ENCODE measurements around the gene TUSC2. TPM values are rescaled to one million over a fixed set of nuclear protein-coding genes. Genes with fewer than 3 reads are reported as not detected.

Gene TUSC2
- total RNA-seq, 1 experiment from 2014 or later = 17.6 TPM

- DNase-seq (ENCODE audit: extremely low read depth, low read depth) = no peak
Observed at GRCh38 chr3:50338965-50339364, 10.9 kb upstream of the TUSC2 start.

DNA sequence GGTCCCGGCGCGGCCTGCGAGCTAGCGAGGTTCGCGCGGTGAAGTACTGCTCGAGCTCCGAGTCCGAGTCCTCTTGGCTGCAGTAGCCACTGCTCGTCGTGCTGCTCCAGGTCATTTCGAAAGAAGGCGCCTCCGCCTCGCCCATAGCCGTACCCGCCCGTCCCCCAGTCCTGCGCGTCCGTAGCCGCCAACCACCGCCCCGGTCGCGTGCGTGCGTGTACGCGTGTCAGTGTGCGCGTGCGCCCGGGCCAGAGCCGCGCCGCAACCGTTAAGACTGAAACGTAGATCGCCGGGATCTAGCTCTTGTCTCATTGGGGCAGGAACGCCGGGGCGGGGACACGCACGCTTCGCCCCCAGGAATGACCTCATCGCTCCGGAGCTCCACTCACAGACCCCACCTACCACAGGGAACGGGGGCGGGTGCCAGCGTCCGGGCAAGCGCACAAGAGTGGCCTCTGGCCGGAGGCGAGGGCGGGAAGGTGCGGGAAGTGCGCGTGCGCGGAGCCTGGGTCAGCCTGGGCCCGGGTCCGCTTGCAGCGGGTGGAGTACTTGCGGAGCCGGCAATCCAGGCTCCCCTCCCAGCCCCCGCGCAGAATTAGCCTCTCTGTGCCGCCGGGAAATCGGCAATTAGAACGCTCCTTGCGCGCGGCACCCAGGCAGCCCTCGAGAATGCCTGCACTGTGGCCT is 9.3 kb upstream of the TUSC2 start:
- peak; percentile 97 for DNase-seq (ENCODE audit: extremely low read depth, low read depth)

- DNase-seq (ENCODE audit: extremely low read depth, low read depth) = no peak
Observed at GRCh38 chr3:50336452-50337174, 8.6 kb upstream of the TUSC2 start.

- DNase-seq (ENCODE audit: extremely low read depth, low read depth) = no peak
Observed at GRCh38 chr3:50334339-50335075, 6.5 kb upstream of the TUSC2 start.

DNA sequence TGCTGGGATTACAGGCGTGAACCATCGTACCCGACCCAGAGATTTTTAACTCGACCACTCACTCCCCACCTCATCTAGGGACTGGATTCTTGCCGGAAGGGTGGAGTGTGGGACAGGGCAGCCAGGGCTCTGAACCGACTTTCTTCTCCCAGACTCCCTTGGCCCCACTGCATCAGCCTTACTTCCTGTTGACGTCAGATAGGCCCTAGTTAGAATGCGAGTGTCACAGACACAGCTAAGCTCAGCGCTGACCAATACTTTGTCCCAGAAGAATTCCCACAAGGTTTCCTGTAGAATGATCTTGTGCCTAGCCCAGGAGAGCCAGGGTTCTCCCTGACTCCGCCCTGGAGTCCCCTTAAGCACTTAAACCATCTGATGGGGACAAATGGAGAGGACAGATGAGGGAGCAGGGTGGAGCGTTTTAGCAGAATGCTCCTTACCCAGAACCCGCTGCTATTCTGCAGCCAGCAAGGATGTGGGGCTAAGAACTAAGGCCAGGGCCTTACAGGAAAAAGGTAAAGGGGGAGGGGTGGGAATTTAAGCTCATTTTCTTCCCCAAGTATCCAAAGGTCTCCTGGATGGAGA is 5.8 kb upstream of the TUSC2 start:
- peak; percentile 81 for DNase-seq (ENCODE audit: extremely low read depth, low read depth)

DNA sequence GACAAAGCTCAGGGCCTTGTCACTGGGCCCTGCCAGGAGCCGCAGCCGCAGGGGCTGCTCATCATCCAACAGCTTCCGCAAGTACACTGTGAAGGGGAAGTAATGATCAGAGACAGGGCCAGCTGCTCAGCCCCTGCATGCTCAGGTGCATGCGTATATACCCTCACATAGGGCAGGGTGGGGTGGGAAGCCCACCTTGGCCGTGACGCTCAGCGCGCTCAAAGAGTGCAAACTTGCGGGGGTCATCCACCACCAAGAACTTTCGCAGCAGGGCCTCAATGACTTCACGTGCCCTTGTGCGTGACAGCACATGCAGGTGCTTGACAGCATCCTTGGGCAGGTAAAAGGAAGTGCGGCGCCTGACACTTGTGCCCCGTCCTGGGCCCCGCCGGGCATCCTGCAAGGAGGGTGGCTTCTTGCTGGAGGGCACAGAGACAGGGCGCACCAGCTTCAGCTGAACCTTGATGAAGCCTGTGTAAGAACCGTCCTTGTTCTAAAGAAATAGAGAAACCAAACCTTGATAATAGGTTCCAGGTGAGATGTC is 3.4 kb upstream of the TUSC2 start:
- DNase-seq (ENCODE audit: extremely low read depth, low read depth) = no peak

GRCh38 chr3:50330330-50330729 is 2.3 kb upstream of the TUSC2 start:
- no peak for DNase-seq (ENCODE audit: extremely low read depth, low read depth)

DNA sequence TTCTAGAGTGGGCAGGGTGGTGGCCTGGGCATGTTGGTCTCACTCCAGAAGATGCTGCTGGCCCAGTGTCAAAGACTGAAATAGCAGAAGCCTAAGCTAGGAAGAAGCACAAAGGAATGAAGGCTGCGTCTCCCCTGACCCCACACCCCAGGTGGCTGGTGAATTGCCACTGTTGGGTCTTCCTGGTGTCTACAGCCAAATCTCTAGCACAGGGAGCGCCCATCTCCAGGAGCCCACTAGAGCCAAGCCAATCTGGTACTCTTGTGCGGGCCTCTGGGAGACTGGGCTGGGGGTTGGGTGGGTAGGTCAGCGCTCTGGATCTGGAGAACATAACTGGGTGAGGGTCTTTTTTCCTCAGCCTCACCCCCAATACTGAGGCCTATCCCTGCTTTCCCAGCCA is 894 bp downstream of the TUSC2 start:
- no peak for DNase-seq (ENCODE audit: extremely low read depth, low read depth)

GRCh38 chr3:50326182-50326541 is 1.9 kb downstream of the TUSC2 start:
- DNase-seq (ENCODE audit: extremely low read depth, low read depth) = no peak

DNA sequence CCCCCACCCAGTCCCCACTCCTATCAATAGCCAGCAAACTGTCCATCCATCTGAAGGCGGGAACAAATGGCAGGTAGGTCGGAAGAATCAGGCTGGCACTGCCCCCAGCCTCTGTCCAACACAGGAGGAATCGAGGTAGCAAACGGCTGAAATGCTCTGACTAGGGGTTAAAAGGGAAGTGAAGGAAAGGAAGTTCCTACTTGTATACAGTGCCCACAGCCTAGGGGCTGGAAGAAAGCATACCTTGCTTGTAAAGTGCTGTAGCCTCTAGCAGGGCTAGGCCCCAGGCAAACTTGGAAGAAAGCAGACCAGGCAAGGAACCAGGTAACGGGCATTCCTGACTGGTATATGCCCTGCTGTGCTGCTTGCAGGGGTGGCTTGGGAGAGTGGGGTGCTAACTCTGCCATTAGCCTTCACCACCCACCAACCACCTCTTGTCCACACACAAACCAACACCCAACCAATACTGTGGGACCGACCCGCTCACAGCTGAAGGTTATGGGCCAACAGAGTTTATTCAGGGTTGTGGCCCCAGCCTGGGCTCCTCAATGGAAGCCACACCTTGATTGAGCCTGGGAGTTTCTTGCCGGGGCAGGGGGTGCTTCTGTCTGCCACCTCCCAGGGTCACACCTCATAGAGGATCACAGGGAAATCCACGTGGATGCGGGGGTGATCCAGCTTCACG is 2.4 kb downstream of the TUSC2 start:
- no peak for DNase-seq (ENCODE audit: extremely low read depth, low read depth)

DNA sequence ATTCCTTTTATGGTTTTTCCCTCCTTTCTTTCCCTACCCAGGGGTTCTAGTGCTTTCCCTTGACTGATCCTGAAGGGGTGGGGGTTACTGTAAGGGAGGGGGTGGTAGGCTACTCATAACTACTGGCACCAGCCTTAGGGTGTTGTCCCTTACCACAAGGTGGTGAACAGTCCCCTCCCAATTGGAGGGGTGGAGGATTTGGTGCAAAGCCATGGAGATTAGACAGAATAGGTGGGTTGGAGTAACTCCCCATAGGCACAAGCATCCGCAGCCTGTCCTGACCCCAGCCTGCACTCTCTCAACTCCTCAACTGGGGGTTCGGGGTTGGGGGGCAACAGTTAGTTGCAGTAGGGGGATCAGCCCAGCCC is 2.9 kb downstream of the TUSC2 start:
- DNase-seq (ENCODE audit: extremely low read depth, low read depth) = no peak

DNA sequence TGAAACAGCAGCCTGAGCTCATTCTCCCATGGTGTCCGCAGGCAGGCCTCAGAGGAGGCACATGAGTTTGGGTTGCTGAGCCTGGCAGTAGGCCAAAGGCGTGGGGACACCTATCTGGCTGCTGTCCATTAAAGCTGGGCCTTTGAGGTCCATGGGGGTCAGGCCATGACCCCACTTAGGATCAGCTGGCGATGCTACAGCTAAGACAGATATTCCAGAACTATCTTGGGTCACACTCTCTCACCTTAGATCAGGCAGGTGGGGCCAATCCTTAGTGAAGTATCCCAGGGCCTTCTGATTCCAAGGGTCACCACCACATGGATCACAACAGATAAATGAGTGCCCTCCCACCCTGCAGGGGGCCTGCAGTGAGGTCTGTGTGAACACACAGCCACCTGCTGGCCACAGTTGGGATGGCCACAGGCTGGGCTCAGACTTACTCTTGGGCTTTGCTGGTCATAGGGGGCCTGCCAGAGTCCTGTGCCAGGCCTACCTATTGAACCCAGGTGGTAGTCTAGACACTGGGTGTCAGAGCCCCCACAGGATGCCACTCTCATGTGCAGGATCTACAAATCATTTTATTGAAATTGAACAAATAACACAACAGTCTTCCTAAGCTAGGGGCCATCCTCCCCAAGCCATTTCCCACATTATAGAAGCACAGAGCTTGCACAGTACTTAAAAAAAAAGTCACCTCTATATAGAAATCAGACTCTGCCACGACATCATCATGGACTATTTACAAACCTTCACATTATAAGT is 3.5 kb downstream of the TUSC2 start:
- peak; percentile 54 for DNase-seq (ENCODE audit: extremely low read depth, low read depth)

DNA sequence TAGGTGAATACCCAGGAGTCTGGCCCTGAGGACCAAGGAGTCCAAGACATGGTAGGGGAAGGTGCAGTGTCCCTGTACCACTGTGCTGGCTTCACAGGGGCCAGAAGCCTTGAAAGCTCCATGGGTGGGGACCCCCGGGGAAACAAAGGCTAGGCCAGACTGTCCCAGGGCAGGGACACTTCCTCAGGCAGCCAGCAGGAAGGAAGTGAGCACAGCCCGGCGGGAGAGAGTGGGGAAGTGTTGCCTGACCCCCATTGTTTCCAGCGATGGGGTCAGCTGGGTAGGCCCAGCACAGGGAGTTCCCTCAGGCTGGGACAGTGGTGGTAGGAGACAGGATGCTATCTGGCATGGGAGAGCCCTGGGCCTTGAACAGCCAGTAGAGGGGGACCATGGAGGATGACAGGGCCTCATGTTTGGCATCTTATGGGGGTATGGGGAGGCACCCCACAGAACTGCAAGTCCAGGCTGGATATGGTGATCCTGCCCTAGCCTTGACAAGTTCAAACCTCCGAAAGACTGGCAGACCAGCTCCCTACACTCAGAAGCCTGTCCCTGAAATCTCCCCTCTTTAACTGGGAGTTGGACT is 4.3 kb downstream of the TUSC2 start:
- no peak for DNase-seq (ENCODE audit: extremely low read depth, low read depth)

- DNase-seq (ENCODE audit: extremely low read depth, low read depth) = no peak
Observed at GRCh38 chr3:50323092-50323600, 4.9 kb downstream of the TUSC2 start.

DNA sequence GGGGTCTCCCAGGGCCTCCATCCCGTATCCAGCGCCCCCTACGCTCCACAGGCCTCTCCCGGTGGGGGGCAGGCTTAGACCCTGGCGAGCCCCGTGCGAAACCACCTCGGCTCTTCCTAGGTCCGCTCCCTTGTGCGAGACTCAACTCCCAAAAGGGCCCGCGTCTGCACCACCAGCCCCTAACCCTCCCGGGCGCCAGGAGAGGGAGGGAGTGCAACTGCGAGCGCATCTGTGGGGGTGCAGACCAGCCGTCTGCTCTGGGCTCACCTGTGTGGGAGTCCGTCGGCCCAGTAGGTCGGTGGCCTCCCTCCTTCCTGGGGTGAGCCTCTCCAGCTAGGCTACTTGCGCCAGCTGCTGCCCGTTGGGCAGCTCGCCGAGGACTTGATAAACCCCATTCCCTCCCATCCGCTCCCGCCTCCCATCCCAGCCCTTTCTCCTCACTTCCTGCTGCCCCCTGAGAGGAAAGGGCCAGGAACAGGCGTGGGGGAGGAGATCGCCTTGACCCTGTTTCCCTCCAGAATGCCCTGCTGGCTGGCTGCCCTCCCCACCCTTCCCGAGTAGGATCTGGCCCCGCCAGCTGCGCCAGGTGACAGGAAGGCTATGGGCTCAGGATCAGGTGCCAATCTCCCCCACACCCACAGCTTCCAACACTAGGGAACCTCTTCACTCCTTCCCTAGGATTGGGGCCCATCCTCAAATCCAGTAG is 5.5 kb downstream of the TUSC2 start, which contains the start of gene HYAL2:
TSS of gene HYAL2 (minus strand) at position 360 of the 706 bp plus-strand sequence. CDS start 2,256 bp downstream, outside the sequence.
- no peak for DNase-seq (ENCODE audit: extremely low read depth, low read depth)

DNA sequence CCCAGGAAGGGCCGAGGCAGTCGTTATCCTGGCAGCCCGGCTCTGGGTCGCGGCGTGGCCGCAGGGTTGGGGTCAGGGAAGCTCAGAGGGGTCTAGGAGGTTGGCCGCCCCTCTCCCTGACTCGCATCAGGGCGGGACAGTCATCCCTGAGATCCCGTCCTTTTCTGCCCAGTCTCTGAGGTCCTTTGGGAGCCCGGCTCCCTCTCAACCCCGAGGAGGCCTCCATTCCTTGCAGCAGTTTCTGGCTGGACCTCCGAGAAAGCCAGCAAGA is 6.0 kb downstream of the TUSC2 start:
- no peak for DNase-seq (ENCODE audit: extremely low read depth, low read depth)

DNA sequence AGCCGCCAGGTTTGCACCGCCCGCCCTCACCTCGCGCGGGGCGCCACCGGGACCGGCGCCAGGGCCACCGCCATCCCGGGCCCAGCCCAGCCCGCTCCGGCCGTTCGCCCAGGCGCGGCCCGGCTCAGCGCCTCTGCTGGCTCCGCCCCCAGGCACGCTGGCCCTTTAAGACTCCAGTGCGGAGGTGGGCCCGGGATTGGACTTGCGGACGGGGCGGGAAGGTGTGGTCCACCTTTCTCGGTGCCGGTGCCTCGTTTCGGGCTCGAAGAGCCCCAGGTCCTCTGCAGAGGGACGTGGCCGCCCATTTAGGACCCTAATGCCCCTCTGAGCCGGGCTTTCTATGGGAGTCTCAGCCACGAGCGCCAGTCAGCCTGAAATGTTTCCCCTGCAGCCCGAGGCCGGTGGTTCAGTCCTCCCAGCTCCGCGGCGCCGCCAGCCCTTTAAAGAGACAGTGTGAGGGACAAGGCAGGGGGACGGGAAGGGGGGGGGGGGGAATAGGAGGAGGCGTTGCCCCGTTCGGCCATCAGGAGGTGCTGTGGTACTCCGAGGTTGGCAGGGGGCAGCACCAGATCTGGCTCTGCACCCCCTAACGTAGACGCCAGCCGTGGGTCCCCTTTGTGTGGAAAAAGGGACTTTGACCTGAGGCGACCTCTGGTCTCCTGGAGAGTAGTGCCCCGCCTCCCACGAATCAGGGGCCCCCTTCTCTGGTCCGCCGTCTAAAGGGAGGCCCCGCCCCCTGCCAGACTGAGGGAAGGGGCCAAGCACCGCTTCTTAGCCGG is 6.5 kb downstream of the TUSC2 start:
- DNase-seq (ENCODE audit: extremely low read depth, low read depth) = peak; percentile 77

DNA sequence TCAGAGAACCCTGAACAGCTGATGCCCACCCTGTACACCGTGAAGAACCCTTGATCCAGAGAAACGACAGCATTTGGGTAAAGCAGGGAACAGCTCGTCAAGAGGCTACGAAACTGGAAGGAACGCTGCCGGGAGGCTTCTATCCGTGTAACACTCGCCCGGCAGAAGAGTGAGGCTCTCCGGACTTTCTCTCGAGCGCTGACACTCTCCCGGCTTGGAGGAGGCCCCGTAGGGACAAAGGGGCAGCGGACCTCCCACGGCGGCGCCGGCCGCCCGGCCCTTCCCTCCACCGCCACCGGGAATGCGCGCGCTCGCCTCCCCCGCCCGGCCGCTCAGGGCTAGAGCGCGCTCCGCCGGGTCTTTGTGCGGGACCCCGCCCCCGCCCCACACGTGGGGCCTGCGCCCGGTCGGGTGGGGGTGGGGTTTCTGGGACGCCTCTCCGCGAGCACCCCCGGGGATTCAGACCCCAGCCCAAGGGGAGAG is 7.1 kb downstream of the TUSC2 start:
- DNase-seq (ENCODE audit: extremely low read depth, low read depth) = peak; percentile 56

All from NCI-H460 (cell line).